ENCODE data around the gene CGB7. TPM values are rescaled to one million over a fixed set of nuclear protein-coding genes. Genes with fewer than 3 reads are reported as not detected.

CGB7 gene
- total and polyA plus RNA-seq, 4 donors, result 0.11 to 0.57 (median 0.25) TPM

- Histone ChIP-seq H3K27ac (ENCODE audit: low read depth in 1 of 2, low read length in 1 of 2) (no peak overlapping the region), H3K4me3 (no peak overlapping the region), H3K36me3 (ENCODE audit: control insufficient read depth in 4 of 4, insufficient read depth in 4 of 4, low read length in 4 of 4) (no peaks in the 10 kb centered on the region), H3K4me1 (ENCODE audit: control insufficient read depth in 5 of 5, insufficient read depth in 5 of 5, low read length in 5 of 5) (peaks cover 0 to 9% (median 0%) of the 10 kb centered on the region in 5 donors), H3K9ac (ENCODE audit: insufficient read depth in 1 of 2, low read length in 2 of 2) (no peak overlapping the region), H3K27me3 (ENCODE audit: control insufficient read depth in 3 of 3, insufficient read depth in 3 of 3, low read length in 2 of 3) (peaks cover 0 to 48% (median 28%) of the 10 kb centered on the region in 3 donors), H3K9me3 (ENCODE audit: control insufficient read depth in 4 of 4, insufficient read depth in 3 of 4, low read length in 3 of 4) (peaks cover 0 to 8% (median 0%) of the 10 kb centered on the region in 4 donors)
- WGBS, 2 donors, result 92 to 94% methylated on average over 9 of the region's 9 CpGs
- DNase-seq, result no peak
- no peak for ATAC-seq (ENCODE audit: insufficient read depth, low FRiP score)
- TF ChIP-seq CTCF (IDR thresholded peaks at IDR 0.05; ENCODE audit: control extremely low read depth, extremely low read depth), result no peak
Observed at GRCh38 chr19:49069026-49069425, 11.5 kb upstream of the CGB7 start.

- H3K9me3 ChIP-seq (ENCODE audit: control insufficient read depth in 4 of 4, insufficient read depth in 3 of 4, low read length in 3 of 4), result peaks cover 0 to 8% (median 0%) of the 10 kb centered on the region in 4 donors
- ATAC-seq (ENCODE audit: insufficient read depth, low FRiP score) (no peak), DNase-seq (no peak)
- TF ChIP-seq CTCF (IDR thresholded peaks at IDR 0.05; ENCODE audit: control extremely low read depth, extremely low read depth), result no peak
- 61 to 63% methylated on average over 3 of the region's 3 CpGs for WGBS, 2 donors
- no peaks in the 10 kb centered on the region for H3K36me3 ChIP-seq (ENCODE audit: control insufficient read depth in 4 of 4, insufficient read depth in 4 of 4, low read length in 4 of 4)
- no peak overlapping the region for H3K27ac ChIP-seq (ENCODE audit: low read depth in 1 of 2, low read length in 1 of 2)
- no peak overlapping the region for H3K9ac ChIP-seq (ENCODE audit: insufficient read depth in 1 of 2, low read length in 2 of 2)
- peaks cover 0 to 36% (median 15%) of the 10 kb centered on the region in 3 donors for H3K27me3 ChIP-seq (ENCODE audit: control insufficient read depth in 3 of 3, insufficient read depth in 3 of 3, low read length in 2 of 3)
- H3K4me3 ChIP-seq, result no peak overlapping the region
- peaks cover 0 to 9% (median 0%) of the 10 kb centered on the region in 5 donors for H3K4me1 ChIP-seq (ENCODE audit: control insufficient read depth in 5 of 5, insufficient read depth in 5 of 5, low read length in 5 of 5)
Observed at GRCh38 chr19:49067554-49067953, 10.0 kb upstream of the CGB7 start.

GRCh38 chr19:49065905-49066512 lies 8.5 kb upstream of the CGB7 start:
- ATAC-seq (ENCODE audit: insufficient read depth, low FRiP score), result no peak

More at GRCh38 chr19:49065905-49066512, 8.5 kb upstream of the CGB7 start:
- DNase-seq, result no peak
- Histone ChIP-seq H3K4me1 (ENCODE audit: control insufficient read depth in 5 of 5, insufficient read depth in 5 of 5, low read length in 5 of 5) (peaks cover 0 to 9% (median 0%) of the 10 kb centered on the region in 5 donors), H3K4me3 (no peak overlapping the region), H3K9me3 (ENCODE audit: control insufficient read depth in 4 of 4, insufficient read depth in 3 of 4, low read length in 3 of 4) (peaks cover 0 to 6% (median 0%) of the 10 kb centered on the region in 4 donors), H3K27me3 (ENCODE audit: control insufficient read depth in 3 of 3, insufficient read depth in 3 of 3, low read length in 2 of 3) (peaks cover 0 to 28% (median 14%) of the 10 kb centered on the region in 3 donors), H3K27ac (ENCODE audit: low read depth in 1 of 2, low read length in 1 of 2) (no peak overlapping the region), H3K36me3 (ENCODE audit: control insufficient read depth in 4 of 4, insufficient read depth in 4 of 4, low read length in 4 of 4) (no peaks in the 10 kb centered on the region), H3K9ac (ENCODE audit: insufficient read depth in 1 of 2, low read length in 2 of 2) (no peak overlapping the region)
- WGBS, 2 donors, result 41 to 62% methylated on average over 13 of the region's 13 CpGs
- TF ChIP-seq CTCF (IDR thresholded peaks at IDR 0.05; ENCODE audit: control extremely low read depth, extremely low read depth), result no peak

All from lung (tissue), 12 donors.